B cell (primary cell): ENCODE results near the gene CDK12. TPM values are rescaled to one million over a fixed set of nuclear protein-coding genes. Genes with fewer than 3 reads are reported as not detected.

Source experiments
- ATAC-seq: fragments of 200-7000 bp; cut with Tn5 transposase; one replicate; pipeline ENCODE4 v1.10.0; 2021; ENCODE audit warnings: low read depth, mild to moderate bottlenecking, moderate number of reproducible peaks, moderate library complexity
- CTCF ChIA-PET: fragments of 350-600 bp; sonication (Branson Sonifier 250); formaldehyde crosslinking; loops from one replicate; lab custom pipeline; 2021; ENCODE audit warnings: antibody characterized with exemption, inconsistent platforms; lab: Charles Lee
- POLR2A ChIA-PET: fragments of 350-600 bp; sonication (Branson Sonifier 250); formaldehyde crosslinking; loops from one replicate; lab custom pipeline; 2021; ENCODE audit warnings: antibody characterized with exemption; lab: Charles Lee
- DNase-seq: peaks from one replicate; pipeline ENCODE4 v3.0.0; 2013
- H2AFZ ChIP-seq: 2 replicates; pipeline ENCODE4 v1.6.1; 2012; ENCODE audit warnings: mild to moderate bottlenecking, low read depth, low read length; ENCODE audit not compliant: insufficient read depth, poor library complexity, severe bottlenecking
- H3K27ac ChIP-seq, 2 donors: 1 replicate in 1 of 2; 2 replicates in 1 of 2; pipeline ENCODE4 v1.5.1; 2012 to 2013; ENCODE audit warnings: low read length in 2 of 2, mild to moderate bottlenecking in 2 of 2, moderate library complexity in 1 of 2
- H3K27me3 ChIP-seq, 4 experiments: fragments of 200-600 bp in 1 of 4; sonication (generic) in 1 of 4; replicated peaks in 1 of 4; 1 replicate in 2 of 4; 2 replicates in 2 of 4; pipeline versions ENCODE4 v1.6.1 to v1.7.0; 2013 to 2016; ENCODE audit warnings: low read length in 3 of 4, mild to moderate bottlenecking in 2 of 4, mixed read lengths in 1 of 4, moderate library complexity in 1 of 4; ENCODE audit not compliant: insufficient read depth in 4 of 4, control insufficient read depth in 3 of 4; ENCODE audit errors: control extremely low read depth in 1 of 4
- H3K36me3 ChIP-seq, 2 experiments: replicated peaks in 1 of 2; 1 replicate in 1 of 2; 2 replicates in 1 of 2; pipeline versions ENCODE4 v1.6.1 to v1.7.1; 2013; ENCODE audit warnings: low read length in 1 of 2; ENCODE audit not compliant: insufficient read depth in 2 of 2, control insufficient read depth in 1 of 2; ENCODE audit errors: control extremely low read depth in 1 of 2, extremely low read depth in 1 of 2
- H3K4me1 ChIP-seq, 2 donors: fragments of 200-600 bp in 1 of 2; sonication (generic) in 1 of 2; 1 replicate in 1 of 2; 2 replicates in 1 of 2; pipeline versions ENCODE4 v1.5.1 to v1.6.1; 2013 to 2017; ENCODE audit warnings: low read length in 2 of 2; ENCODE audit not compliant: control insufficient read depth in 2 of 2, insufficient read depth in 2 of 2
- H3K4me2 ChIP-seq: replicated peaks from 2 replicates; pipeline ENCODE3; 2012; ENCODE audit warnings: mild to moderate bottlenecking, low read depth, low read length; ENCODE audit not compliant: poor library complexity, severe bottlenecking
- H3K4me3 ChIP-seq, 5 experiments: fragments of 200-600 bp in 1 of 5; sonication (generic) in 1 of 5; 1 replicate in 3 of 5; 2 replicates in 2 of 5; pipeline versions ENCODE4 v1.5.1 to v1.7.0; 2011 to 2016; ENCODE audit warnings: low read length in 4 of 5, mild to moderate bottlenecking in 4 of 5, low read depth in 2 of 5, control low read depth in 1 of 5, moderate library complexity in 1 of 5; ENCODE audit not compliant: insufficient read depth in 1 of 5; ENCODE audit errors: control extremely low read depth in 1 of 5, extremely low read depth in 1 of 5
- H3K79me2 ChIP-seq: fragments of 200-600 bp; sonication (generic); one replicate; pipeline ENCODE4 v1.6.0; 2016; ENCODE audit warnings: low read length; ENCODE audit not compliant: control insufficient read depth, insufficient read depth
- H3K9ac ChIP-seq: fragments of 200-600 bp; sonication (generic); 2 replicates; pipeline ENCODE4 v1.6.1; 2017; ENCODE audit warnings: mild to moderate bottlenecking, low read length, moderate library complexity
- H3K9me3 ChIP-seq, 3 donors: one replicate each; pipeline versions ENCODE4 v1.6.1 to v1.7.1; 2013; ENCODE audit warnings: low read length in 2 of 3; ENCODE audit not compliant: control insufficient read depth in 2 of 3, insufficient read depth in 1 of 3; ENCODE audit errors: control extremely low read depth in 1 of 3
- H4K20me1 ChIP-seq: 2 replicates; pipeline ENCODE4 v1.6.0; 2012; ENCODE audit warnings: mild to moderate bottlenecking, low read length; ENCODE audit not compliant: insufficient read depth, control insufficient read depth, poor library complexity, severe bottlenecking
- H3K27ac Mint-ChIP-seq: one replicate; pipeline ENCODE4 v1.8.0; 2021; ENCODE audit warnings: mixed read lengths
- H3K27me3 Mint-ChIP-seq: one replicate; pipeline ENCODE4 v1.8.0; 2021; ENCODE audit warnings: mixed read lengths
- H3K4me1 Mint-ChIP-seq: one replicate; pipeline ENCODE4 v1.8.0; 2021; ENCODE audit warnings: mixed read lengths
- H3K4me3 Mint-ChIP-seq: one replicate; pipeline ENCODE4 v1.8.0; 2021; ENCODE audit warnings: mixed read lengths
- H3K9me3 Mint-ChIP-seq: one replicate; pipeline ENCODE4 v1.8.0; 2022; ENCODE audit warnings: mixed read lengths; ENCODE audit not compliant: insufficient read depth
- CTCF ChIP-seq: fragments of 200-600 bp; IDR thresholded peaks from one replicate; pipeline ENCODE4 v1.8.0; 2022; ENCODE audit warnings: antibody characterized with exemption, mild to moderate bottlenecking
- EZH2 ChIP-seq: IDR thresholded peaks from 2 replicates; pipeline ENCODE4 v1.6.1; 2012; ENCODE audit warnings: borderline replicate concordance, low read depth, mild to moderate bottlenecking, moderate library complexity, low read length; ENCODE audit not compliant: insufficient read depth, poor library complexity, severe bottlenecking
- WGBS: methylation state at CpG from one replicate; pipeline ENCODE4 v1.1.5; 2013; ENCODE audit warnings: missing lambda C conversion rate; ENCODE audit not compliant: insufficient coverage; 5-methylcytosine and 5-hydroxymethylcytosine counted together
- intact Hi-C: fragments of 100-400 bp; cut with micrococcal nuclease; formaldehyde crosslinking; loops from one replicate; pipeline ENCODE4 v1.10.0; 2022
- polyA plus RNA-seq: library from polyadenylated mRNA; depleted of rRNA; stranded (reverse); fragments of >200 nt; gene quantifications from 2 replicates; pipeline ENCODE4 v1.2.3, GENCODE V29; 2012
- total RNA-seq, 2 donors: library from RNA; stranded (reverse); fragments of 120-200 nt in 1 of 2; gene quantifications; 1 replicate in 1 of 2; 2 replicates in 1 of 2; pipeline versions ENCODE4 v1.2.3 to v1.2.4, GENCODE V29; 2013 to 2022

Gene CDK12
- total and polyA plus RNA-seq, 2 donors (not counting 1 experiment from before 2014, with no cell fraction given): 29.8 to 117 TPM

- intact Hi-C loops: no loop called here
- no peaks in the 10 kb centered on the region for H3K27me3 Mint-ChIP-seq
- Histone ChIP-seq H4K20me1 (no peaks in the 10 kb centered on the region), H3K4me1 (peaks cover 0 to 5% of the 10 kb centered on the region in 2 donors), H3K4me2 (peak overlapping the region; percentile 19), H3K4me3 (no peak overlapping the region), H3K27me3 (no peaks in the 10 kb centered on the region), H3K36me3 (peaks cover 13 to 34% of the 10 kb centered on the region in 2 experiments), H3K9me3 (no peaks in the 10 kb centered on the region), H3K27ac (no peak overlapping the region), H3K9ac (no peak overlapping the region), H2AFZ (no peak overlapping the region), H3K79me2 (no peaks in the 10 kb centered on the region)
- ATAC-seq (no peak), DNase-seq (no peak)
- H3K4me1 Mint-ChIP-seq: peaks cover 6% of the 10 kb centered on the region
- POLR2A ChIA-PET: no interaction called here
- TF ChIP-seq CTCF (no peak), EZH2 (no peak)
- H3K9me3 Mint-ChIP-seq: no peaks in the 10 kb centered on the region
- CTCF ChIA-PET: no interaction called here
- H3K27ac Mint-ChIP-seq: no peak overlapping the region
- 92% methylated on average over 2 of the region's 7 CpGs for WGBS
- peak overlapping the region; percentile 13 for H3K4me3 Mint-ChIP-seq
These were observed 101.7 kb downstream of the CDK12 start for GRCh38 chr17:39562976-39563375.

GRCh38 chr17:39563476-39563875, 102.2 kb downstream of the CDK12 start:
- Histone ChIP-seq H3K27ac (no peak overlapping the region), H4K20me1 (no peaks in the 10 kb centered on the region), H3K9ac (no peak overlapping the region), H3K36me3 (peaks cover 18 to 34% of the 10 kb centered on the region in 2 experiments), H2AFZ (no peak overlapping the region), H3K4me1 (peaks cover 0 to 5% of the 10 kb centered on the region in 2 donors), H3K27me3 (no peaks in the 10 kb centered on the region), H3K4me2 (peak overlapping the region; percentile 19), H3K9me3 (no peaks in the 10 kb centered on the region), H3K79me2 (no peaks in the 10 kb centered on the region), H3K4me3 (no peak overlapping the region)
- Mint-ChIP-seq H3K4me1 (peaks cover 6% of the 10 kb centered on the region), H3K27ac (no peak overlapping the region), H3K27me3 (no peaks in the 10 kb centered on the region), H3K4me3 (peak overlapping the region; percentile 67), H3K9me3 (no peaks in the 10 kb centered on the region)
- intact Hi-C loops: no loop called here
- 46% methylated on average over 16 of the region's 17 CpGs for WGBS
- no peak for ATAC-seq
- CTCF ChIA-PET: no interaction called here
- no peak for TF ChIP-seq CTCF
- no peak for TF ChIP-seq EZH2
- POLR2A ChIA-PET: no interaction called here
- DNase-seq: no peak
